GM19395 (cell line): ENCODE data around the gene SEC24A.
"Not testable (repeated sequence)": the region's sequence is repeated elsewhere in the genome, so short reads cannot be mapped to it uniquely, and the experiment has no call there.

Source experiments
- ATAC-seq: cut with Tn5 transposase; IDR thresholded peaks from one replicate; pipeline ENCODE4 v1.9.1; 2021; ENCODE audit warnings: mild to moderate bottlenecking, moderate library complexity; ENCODE audit not compliant: unreplicated experiment

SEC24A gene

DNA sequence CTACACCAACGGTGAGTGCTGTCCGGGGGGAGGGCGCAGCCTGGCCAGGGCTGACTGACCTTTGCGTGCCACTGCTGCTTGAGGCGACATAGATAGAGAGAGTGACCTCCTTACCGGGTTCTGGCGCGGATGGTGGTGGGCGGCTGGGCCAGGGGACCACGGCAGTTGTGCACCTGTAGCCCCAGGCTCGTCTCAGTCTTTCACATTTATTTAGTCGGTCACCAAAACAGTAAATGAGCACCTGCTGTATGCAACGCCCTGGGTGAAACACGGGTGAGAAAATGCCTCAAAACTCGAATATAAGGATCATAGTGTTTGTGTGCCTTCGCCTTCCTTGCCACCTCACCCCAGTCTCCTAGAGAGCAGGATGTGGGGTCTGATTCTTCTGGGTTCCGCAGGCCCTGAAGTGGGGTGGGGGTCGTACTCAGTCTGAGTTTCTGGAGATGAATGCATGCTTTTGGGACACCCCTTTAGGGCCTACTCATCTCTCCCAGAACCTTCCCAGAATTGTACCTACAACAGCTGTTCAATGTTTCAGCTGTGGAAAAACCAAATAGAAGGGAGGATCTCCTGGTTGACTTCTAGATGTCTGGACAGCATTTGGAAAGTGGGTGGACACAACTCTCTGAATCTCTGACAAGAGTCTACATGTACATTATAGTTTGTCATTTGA lies 714 bp downstream of the SEC24A start:
- peak; percentile 6 for ATAC-seq

DNA sequence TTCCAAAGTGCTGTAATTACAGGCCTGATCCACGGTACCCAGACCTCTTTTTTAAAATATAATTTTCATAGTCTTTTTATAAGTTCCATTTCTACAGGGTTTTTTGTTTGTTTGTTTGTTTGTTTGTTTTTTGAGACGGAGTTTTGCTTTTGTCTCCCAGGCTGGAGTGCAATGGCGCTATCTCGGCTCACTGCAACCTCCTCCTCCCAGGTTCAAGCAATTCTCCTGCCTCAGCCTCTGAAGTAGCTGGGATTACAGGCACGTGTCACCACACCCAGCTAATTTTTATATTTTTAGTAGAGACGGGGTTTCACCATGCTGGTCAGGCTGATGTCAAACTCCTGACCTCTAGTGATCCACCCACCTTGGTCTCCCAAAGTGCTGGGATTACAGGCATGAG lies 2.1 kb downstream of the SEC24A start:
- not testable (repeated sequence) for ATAC-seq

DNA sequence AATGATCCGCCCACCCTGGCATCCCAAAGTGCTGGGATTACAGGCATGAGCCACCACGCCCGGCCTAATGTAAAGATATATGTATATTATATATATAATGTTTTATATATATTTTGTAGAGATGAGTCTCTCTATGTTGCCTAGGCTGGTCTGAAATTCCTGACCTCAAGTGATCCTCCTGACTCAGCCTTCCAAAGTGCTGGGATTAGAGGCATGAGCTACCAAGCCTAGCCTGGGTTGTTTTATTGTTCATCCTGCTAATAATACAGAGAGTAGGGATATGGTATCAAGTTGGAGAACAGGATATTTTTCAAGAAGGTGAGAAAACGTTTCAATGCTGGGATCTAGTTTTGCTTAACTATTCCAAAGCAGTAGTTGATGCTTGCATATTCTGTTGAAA lies 2.9 kb downstream of the SEC24A start:
- no peak for ATAC-seq

DNA sequence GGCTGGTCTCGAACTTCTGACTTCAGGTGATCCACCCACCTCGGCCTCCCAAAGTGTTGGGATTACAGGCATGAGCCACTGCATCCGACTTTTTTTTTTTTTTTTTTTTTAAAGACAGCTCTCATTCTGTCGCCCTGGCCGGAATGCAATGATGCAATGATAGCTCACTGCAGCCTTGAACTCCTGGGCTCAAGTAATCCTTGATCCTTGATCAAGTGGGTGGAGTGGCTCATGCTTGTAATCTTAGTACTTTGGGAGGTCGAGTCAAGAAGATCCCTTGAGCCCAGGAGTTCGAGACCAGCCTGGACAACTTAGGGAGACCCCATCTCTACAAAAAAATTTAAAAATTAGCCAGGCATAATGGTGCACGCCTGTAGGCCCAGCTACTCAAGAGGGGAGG lies 8.1 kb downstream of the SEC24A start:
- ATAC-seq: no peak

DNA sequence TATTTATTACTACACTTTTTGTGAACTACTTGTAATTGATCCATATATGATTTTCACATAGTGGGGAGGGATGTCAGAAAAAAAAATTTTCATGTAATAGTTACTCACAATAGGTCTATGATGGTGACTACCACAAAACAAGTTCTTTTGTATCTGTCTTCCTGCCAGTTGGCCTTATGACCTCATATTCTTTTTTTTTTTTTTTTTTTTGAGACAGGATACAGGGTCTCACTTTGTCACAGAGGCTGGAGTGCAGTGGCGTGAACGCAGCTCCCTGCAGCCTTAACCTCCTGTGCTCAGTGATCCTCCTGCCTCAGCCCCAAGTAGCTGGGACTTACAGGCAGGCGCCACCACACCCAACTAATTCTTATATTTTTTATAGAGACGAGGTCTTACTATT lies 10.9 kb downstream of the SEC24A start:
- ATAC-seq: no peak

DNA sequence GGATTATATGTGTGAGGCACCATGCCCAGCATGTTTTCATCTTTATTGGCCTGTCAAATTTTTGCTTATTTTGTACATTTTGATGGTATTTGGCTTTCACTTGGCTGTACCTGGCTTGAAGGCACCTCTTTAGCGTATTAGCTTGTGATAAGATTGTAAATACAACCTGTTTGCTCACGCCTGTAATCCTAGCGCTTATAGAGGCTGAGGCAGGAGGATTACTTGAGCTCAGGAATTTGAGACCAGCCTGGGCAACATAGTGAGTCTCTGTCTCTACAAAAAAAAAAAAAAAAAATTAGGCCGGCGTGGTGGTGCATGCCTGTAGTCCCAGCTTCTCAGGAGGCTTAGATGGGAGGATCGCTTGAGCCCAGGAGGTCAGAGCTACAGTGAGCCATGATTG lies 11.3 kb downstream of the SEC24A start:
- no peak for ATAC-seq

DNA sequence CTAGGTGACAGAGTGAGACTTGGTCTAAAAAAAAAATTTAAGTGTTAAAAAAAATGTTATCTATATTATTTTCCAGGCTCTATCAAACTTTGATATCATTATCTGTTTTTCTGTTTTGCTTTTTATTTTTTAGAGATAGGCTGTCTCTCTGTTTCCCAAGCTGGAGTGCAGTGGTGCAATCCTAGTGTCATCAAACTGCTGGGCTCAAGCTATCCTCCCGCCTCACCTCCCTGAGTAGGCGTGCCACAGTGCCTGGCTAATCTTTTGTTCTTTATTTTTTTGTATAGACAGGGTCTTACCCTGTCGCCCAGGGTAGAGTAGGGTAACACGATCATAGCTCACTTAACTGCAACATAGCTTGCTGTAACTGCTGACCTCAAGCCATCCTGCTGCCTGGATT lies 14.4 kb downstream of the SEC24A start:
- ATAC-seq: no peak

DNA sequence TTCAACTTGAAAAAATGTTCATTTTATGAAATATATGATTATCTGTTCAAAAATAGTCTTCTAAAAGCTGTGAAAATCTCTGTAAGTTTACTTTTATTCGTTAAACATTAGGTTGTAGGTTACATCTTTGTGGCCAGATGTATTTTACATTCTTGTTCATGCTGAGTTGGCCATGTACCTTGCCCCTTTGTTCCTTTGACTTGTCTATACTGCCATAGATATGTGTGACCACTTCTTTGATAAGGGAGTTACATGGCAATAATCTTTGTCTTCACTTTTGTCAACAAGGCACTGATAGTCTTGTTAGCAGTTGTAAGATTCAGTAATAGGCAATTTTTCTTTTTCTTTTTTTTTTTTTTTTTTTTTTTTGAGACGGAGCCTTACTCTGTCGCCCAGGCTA lies 15.9 kb downstream of the SEC24A start:
- no peak for ATAC-seq

DNA sequence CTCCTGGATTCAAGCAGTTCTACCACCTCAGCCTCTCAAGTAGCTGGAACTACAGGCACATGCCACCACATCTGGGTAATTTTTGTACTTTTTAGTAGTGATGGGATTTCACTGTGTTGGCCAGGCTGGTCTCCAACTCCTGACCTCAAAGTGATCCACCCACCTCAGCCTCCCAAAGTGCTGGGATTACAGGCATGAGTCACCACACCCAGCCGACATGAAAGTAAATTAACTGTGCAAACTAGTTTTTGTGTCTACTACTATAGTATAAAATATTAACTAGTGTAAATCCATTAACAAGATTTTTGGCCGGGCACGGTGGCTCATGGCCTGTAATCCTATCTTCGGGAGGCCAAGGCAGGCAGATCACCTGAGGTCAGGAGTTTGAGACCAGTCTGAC lies 25.0 kb downstream of the SEC24A start:
- not testable (repeated sequence) for ATAC-seq

DNA sequence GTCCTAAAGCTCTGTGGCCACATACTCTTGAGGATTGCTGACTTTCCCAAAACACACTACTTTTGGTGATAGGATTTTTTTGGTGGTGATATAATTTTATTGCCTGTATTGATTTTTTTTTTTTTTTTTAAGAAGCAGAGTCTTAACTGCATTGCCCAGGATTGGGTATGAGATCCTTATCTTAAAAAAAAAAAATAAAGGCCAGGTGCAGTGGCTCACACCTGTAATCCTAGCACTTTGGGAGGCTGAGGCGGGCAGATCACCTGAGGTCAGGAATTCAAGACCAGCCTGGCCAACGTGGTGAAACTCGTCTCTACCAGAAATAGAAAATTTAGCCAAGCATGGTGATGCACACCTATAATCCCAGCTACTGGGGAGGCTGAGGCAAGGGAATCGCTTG lies 28.8 kb downstream of the SEC24A start:
- ATAC-seq: not testable (repeated sequence)

DNA sequence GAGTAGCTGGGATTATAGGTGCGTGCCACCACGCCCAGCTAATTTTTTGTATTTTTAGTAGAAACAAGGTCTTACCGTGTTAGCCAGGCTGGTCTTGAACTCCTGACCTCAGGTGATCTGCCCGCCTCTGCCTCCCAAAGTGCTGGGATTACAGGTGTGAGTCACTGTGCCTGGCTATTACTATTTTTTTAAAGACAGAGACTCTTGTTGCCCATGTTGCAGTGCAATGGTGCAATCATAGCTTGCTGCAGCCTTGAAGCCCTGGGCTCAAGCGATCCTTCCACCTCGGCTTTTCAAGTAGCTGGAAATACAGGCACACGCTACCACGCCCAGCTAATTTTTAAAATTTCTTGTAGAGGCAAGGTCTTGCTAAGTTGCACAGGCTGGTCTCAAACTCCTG lies 41.6 kb downstream of the SEC24A start:
- ATAC-seq: not testable (repeated sequence)

DNA sequence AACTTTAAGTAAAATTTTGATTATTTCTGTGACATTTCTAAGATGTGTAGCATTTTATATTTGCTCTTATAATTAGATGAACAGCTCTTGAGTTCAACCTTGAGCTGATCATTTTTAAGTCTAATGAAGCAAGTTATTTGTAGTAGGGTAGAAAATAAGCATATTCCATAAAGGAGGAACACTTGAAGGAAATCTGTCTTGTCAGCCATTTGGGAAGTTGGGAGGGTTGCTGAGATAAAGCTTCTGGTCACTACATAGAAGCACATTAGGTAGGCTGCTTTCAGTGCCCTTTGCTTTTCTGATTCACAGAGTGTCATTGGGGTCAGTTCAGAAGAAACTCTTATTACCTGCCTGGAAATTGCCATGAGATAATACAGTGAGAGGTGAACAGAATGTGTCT lies 44.1 kb downstream of the SEC24A start:
- ATAC-seq: no peak

DNA sequence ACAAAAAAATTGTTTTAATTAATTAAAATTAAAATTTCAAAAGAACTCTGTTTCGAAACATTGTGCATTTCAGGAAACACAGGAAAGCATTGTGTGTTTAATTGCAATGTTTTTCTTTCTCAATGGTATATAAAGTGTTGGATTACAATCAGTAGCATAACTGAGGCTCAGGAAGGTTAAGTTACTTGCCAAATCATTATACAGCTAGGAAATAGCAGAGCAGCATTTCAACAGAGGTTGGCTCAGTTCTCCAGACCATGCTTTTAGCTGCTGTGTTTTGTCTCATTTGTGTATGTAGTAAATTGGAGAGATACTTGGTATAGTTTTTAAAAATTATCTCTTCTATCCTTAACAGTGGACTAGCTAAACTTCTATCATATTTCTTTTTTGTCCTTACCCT lies 59.7 kb downstream of the SEC24A start:
- no peak for ATAC-seq

DNA sequence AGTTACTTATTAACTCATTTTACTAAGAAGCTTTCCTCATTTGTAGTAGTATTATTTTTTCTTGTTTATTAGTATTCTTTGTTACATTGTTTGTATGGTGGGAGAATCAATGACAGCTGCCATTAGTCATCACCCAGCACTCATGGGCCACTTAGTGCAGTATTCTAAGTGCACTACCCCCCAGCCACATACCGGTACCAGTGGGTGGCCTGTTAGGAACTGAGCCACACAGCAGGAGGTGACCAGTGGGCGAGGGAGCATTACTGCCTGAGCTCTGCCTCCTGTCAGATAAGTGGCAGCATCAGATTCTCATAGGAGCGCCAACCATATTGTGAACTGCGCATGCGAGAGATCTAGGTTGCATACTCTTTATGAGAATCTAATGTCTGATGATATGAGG lies 65.5 kb downstream of the SEC24A start:
- ATAC-seq: no peak

DNA sequence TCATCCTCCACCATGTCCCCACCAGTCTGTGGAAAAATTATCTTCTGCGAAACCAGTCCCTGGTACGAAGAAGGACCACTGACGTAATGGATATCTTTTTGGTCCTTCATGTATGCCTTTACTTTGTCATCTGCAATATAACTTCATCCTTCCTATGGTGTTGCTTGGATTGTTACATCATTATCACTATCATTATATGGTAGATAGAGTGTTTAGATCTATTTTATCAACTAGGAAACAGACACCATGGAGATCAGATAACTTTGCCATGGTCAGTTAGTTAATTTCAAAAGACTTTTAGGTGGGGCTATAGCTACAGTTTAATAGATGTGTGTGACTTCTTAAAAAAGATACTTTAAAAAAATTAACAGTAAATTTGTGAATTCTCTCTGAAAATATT lies 66.0 kb downstream of the SEC24A start:
- no peak for ATAC-seq

DNA sequence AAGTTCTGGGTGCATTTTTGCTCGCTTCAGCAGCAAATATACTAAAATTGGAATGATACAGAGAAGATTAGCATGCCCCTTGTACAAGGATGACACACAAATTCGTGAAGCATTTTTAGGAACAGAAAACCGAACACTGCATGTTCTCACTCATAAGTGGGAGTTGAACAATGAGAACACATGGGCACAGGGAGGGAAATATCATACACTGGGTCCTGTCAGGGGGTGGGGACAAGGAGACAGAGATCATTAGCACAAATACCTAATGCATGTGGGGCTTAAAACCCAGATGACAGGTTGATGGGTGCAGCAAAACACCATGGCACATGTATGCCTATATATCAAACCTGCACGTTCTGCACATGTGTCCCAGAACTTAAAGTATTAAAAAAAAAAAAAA lies 66.9 kb downstream of the SEC24A start:
- not testable (repeated sequence) for ATAC-seq

DNA sequence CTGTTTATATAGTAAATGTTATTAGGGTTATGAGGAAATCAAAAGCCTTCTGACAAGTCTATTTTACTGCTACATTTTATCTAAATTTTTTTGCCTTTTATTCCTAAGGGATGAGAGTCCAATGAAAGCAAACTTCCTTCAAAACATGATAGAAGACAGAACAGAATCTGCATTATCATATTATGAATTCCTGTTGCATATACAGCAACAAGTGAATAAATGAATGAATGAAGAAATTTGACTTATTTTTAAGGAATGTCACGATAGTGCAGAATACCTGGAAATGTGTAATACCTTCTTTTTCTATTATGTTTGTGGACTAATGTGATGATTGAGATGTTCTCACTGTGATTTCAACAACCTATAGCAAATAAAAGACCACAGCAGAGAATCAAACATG lies 76.3 kb downstream of the SEC24A start:
- ATAC-seq: no peak

DNA sequence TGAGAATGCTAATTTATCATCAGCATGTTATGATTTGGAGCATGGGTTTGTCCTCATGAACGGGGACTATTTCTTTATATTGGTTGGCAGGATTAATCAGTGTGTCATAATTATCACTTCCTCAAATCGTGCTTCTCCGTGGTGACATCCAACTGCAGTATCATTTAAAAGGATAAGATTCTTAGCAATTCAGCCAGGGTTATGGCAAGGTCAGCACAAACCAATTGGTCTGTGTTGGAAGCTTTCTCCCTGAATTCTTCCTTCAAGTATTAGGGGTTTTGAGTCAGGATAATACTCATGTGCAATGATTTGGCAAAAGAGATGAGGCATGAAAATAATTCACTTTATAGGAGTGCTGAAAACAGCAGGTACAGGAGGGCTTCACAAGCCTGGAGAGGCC lies 84.2 kb downstream of the SEC24A start:
- ATAC-seq: no peak

DNA sequence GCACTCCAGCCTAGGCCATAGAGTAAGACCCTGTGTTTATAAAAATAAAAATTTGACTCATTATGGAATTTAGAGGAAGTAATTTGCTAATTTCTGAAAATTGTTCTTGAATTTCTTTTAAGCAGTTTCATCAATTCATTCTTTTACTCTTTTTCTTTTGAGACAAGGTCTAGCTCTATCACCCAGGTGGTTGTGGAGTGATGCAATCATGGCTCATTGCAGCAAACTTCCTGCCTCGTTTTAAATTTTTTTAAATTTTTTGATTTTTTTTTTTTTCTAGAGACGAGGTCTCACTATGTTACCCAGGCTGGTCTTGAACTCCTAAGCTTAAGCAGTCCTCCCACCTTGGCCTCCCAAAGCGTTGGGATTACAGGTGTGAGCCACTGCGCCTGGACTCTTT lies 86.7 kb downstream of the SEC24A start:
- no peak for ATAC-seq

DNA sequence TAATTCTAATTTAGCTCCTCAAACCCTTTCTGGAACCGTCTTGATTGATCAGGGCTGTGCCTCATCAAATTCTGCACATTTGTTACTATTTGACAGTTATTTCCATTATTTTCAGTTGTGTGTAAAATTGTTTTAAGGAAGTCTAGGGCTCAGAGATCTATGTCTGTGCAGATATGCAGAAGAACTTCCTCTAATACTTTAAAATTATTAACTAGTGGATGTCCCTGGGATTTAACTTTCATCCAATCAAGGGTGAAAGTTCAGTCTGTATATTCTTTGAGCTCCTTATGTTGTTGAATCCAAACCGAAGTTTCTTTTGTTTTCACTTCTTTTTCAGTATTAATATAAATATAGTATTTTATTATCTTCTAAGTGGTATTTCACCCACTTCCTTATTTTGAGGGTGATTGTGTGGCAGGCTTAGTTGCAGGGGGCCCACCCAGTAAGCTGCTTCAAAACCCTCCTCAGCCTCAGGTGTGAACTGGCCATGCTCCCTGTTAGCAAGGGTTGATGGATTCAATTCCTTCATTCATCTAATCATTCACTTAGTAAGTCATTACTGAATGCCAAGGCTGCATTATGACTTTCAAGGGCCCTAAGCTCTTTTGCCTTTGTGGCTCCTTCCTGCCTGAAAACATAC lies 87.7 kb downstream of the SEC24A start:
- no peak for ATAC-seq

DNA sequence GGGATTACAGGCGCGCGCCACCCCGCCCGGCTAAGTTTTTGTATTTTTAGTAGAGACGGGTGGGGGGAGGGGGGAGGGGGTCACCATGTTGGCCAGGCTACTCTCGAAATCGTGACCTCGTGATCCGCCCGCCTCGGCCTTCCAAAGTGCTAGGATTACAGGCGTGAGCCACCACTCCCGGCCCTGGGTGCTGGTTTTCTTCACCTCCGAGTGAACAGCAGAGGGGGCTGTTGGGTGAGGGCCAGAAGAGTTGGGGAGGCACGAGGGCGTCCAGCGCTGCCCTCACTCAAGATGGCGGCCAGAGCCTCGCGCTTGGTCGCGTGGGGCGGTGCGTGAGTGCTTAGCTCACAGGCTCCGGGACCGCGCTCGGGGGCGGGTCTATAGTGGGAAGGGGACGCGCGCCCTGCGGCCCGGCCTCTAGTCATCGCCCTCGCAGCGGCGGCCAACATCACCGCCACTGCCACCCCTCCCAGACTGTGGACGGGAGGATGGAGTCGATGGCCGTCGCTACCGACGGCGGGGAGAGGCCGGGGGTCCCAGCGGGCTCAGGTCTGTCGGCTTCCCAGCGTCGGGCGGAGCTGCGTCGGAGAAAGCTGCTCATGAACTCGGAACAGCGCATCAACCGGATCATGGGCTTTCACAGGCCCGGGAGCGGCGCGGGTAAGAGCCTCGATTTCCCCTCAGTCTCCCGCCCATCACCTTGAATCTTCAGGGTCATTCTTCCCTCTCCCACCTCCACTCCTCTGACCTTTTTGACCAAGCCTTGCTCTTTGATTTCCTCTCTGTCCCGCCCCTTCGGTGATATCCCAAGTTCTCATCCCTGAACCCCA lies 89.8 kb downstream of the SEC24A start, which contains the start of gene CAMLG:
Gene CAMLG, plus strand, starts transcription at position 416 of the 830 bp plus-strand sequence. Its CDS starts 73 bp downstream, at position 489.
- peak; percentile 95 for ATAC-seq
